Muscle of leg (tissue), 11 donors: ENCODE data around the gene SENP1. TPM values are rescaled to one million over a fixed set of nuclear protein-coding genes. Genes with fewer than 3 reads are reported as not detected.
A peak's percentile ranks its signal among the peaks of the same experiment; 100 is the strongest.

Source experiments
- DNase-seq: peaks from one replicate; pipeline ENCODE4 v3.0.0; 2013
- H3K27ac ChIP-seq: one replicate; pipeline ENCODE4 v1.5.1; 2013; ENCODE audit warnings: mild to moderate bottlenecking, low read length, control low read depth
- H3K27me3 ChIP-seq: one replicate; pipeline ENCODE4 v1.6.1; 2013; ENCODE audit warnings: low read length; ENCODE audit not compliant: control insufficient read depth, insufficient read depth
- H3K36me3 ChIP-seq: one replicate; pipeline ENCODE4 v1.6.1; 2013; ENCODE audit warnings: low read length; ENCODE audit not compliant: control insufficient read depth, insufficient read depth
- H3K4me1 ChIP-seq: one replicate; pipeline ENCODE4 v1.6.1; 2013; ENCODE audit warnings: low read length; ENCODE audit not compliant: control insufficient read depth, insufficient read depth
- H3K4me3 ChIP-seq: one replicate; pipeline ENCODE4 v1.5.1; 2013; ENCODE audit warnings: low read length, control low read depth
- H3K9me3 ChIP-seq: replicated peaks from 2 replicates; pipeline ENCODE4 v1.6.1; 2013; ENCODE audit warnings: low read depth, low read length; ENCODE audit not compliant: control insufficient read depth
- WGBS: methylation state at CpG from one replicate; pipeline ENCODE4 v1.1.5; 2013; ENCODE audit warnings: missing lambda C conversion rate; ENCODE audit not compliant: insufficient coverage; 5-methylcytosine and 5-hydroxymethylcytosine counted together
- polyA plus RNA-seq, 8 donors: library from polyadenylated mRNA; unstranded; fragments of 120-200 nt; gene quantifications; one replicate each; pipeline versions ENCODE4 v1.2.1 to v1.2.3, GENCODE V29; 2013; ENCODE audit warnings: inconsistent platforms in 1 of 8, low replicate concordance in 1 of 8; ENCODE audit not compliant: insufficient read length in 8 of 8, insufficient read depth in 1 of 8
- total RNA-seq: library from RNA; stranded (reverse); fragments of 120-200 nt; gene quantifications from one replicate; pipeline ENCODE4 v1.2.4, GENCODE V29; 2013

Gene SENP1
- total and polyA plus RNA-seq, 9 donors: 11.4 to 19.7 (median 14.7) TPM

DNA sequence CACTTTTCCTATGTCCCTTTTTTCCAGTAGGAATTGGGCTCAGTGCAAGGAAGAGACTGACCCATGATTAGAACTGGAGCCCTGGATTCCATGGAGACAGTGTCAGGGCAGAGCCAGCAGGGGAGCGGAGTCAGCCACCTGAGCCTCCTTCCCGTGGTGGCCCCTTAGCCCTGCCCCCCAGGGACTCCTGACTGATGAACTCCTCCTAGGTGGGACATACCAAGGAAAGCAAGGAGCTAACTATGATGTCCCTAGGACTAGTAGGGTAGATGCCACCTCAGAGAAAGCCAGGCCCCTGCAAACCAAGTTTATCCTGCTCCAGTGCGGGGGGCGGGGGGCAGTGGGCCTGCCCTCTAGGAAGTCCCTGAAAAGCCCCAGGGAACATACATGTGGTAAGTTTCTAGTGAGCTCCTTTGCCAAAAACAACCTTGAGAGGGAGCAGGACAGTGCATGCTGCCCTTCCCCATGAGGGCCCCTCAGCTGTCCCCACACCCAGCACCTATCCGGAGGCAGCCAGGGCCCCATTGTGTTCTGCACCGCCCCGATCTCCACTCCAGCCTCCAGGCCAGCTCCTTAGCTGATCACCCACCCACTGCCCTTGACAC, 95.4 kb downstream of the SENP1 start:
- Histone ChIP-seq H3K27ac (no peak overlapping the region), H3K4me3 (no peak overlapping the region), H3K4me1 (no peaks in the 10 kb centered on the region), H3K36me3 (no peaks in the 10 kb centered on the region), H3K27me3 (peaks cover 31% of the 10 kb centered on the region), H3K9me3 (no peaks in the 10 kb centered on the region)
- 52% methylated on average over 6 of the region's 7 CpGs for WGBS
- no peak for DNase-seq

DNA sequence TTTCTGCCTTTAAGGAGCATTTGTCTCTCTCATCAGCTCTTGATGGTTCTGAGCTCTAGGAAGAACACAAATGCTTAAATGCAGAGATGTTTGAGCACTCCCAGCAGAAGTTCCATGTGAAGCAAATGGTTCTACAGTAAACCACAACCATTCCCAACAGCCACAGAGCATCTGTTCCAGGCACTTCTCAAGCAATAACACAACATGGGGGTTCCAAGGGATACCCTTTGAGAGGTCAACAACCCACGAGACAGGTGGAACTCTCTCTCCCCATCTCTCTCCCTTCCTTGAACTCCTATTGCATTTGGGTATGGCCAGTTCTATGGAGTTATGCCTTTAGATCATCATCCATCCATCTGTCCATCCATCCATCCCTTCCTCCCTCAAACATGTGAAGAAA, 96.4 kb downstream of the SENP1 start:
- no peaks in the 10 kb centered on the region for H3K36me3 ChIP-seq
- no peak overlapping the region for H3K4me3 ChIP-seq
- DNase-seq: no peak
- H3K4me1 ChIP-seq: peaks cover 7% of the 10 kb centered on the region
- H3K27ac ChIP-seq: no peak overlapping the region
- WGBS: no CpG with 5 or more reads among the region's 1 CpG
- H3K9me3 ChIP-seq: no peaks in the 10 kb centered on the region
- H3K27me3 ChIP-seq: peaks cover 38% of the 10 kb centered on the region

DNA sequence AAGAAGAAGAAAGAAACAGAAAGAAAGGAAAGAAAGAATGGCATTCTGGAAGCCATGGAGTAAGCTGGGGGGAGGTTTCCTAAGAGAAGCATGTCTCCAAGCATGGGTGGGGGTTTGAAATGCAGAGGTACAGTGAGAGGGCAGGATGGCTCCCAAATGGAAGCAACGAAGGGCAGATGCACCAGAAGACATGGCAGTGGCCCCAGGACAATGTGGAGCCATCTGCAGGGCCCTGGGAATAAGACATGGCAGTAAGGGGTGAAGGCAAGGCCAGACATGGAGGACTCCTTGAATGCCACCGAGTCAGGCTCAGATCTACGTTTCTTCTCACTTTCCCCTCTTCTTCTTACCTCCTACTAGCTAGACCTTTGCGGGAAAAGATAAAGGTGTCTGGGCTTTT, 96.9 kb downstream of the SENP1 start:
- H3K36me3 ChIP-seq: no peaks in the 10 kb centered on the region
- H3K4me3 ChIP-seq: no peak overlapping the region
- H3K27ac ChIP-seq: no peak overlapping the region
- no peaks in the 10 kb centered on the region for H3K9me3 ChIP-seq
- peaks cover 42% of the 10 kb centered on the region for H3K27me3 ChIP-seq
- H3K4me1 ChIP-seq: peaks cover 12% of the 10 kb centered on the region
- no peak for DNase-seq
- 0% methylated on average over 1 of the region's 4 CpGs for WGBS

DNA sequence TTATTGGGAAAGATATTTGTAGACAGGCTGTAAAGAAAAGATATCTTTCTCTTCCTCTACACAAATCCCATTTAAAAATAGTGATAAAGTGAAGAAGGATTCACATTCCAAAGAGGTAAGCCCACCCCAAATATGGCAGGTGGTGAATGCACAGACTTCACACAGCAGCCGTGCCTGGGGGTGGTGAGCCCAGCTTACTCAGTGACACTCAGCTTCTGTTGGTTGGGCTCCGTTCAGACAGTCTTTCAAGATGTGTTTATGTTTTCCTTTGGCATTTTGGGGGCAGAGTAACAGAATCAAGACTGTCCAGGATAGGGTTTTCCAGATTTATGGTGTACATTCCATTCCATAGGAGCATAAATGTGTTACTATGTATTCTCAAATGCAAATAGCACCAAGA, 97.5 kb downstream of the SENP1 start:
- no peak overlapping the region for H3K27ac ChIP-seq
- H3K36me3 ChIP-seq: no peaks in the 10 kb centered on the region
- peaks cover 47% of the 10 kb centered on the region for H3K27me3 ChIP-seq
- WGBS: 33% methylated on average over 1 of the region's 2 CpGs
- H3K4me3 ChIP-seq: no peak overlapping the region
- peaks cover 18% of the 10 kb centered on the region for H3K4me1 ChIP-seq
- no peak for DNase-seq
- no peaks in the 10 kb centered on the region for H3K9me3 ChIP-seq

DNA sequence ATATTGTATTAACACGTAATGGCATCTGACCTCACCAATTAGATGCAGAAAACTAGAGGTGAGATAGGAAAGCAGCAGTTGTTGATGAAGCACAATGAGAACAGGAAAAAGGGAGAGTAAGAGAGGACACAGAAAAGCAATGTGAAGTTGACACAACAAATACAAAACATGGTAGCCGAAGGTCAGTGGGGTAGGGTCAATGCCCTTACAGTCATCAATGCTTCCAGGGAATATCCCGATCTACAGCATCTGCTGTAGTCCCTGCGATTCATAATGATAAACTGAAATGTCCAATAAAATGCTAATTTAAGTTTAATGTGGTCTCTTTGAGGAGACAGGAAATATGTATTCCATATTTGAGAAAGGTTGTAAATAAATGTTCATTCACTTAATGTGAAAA, 98.7 kb downstream of the SENP1 start:
- H3K4me1 ChIP-seq: peaks cover 29% of the 10 kb centered on the region
- DNase-seq: no peak
- no peaks in the 10 kb centered on the region for H3K36me3 ChIP-seq
- H3K27me3 ChIP-seq: peaks cover 58% of the 10 kb centered on the region
- WGBS: no CpG with 5 or more reads among the region's 4 CpGs
- no peaks in the 10 kb centered on the region for H3K9me3 ChIP-seq
- no peak overlapping the region for H3K27ac ChIP-seq
- H3K4me3 ChIP-seq: no peak overlapping the region

DNA sequence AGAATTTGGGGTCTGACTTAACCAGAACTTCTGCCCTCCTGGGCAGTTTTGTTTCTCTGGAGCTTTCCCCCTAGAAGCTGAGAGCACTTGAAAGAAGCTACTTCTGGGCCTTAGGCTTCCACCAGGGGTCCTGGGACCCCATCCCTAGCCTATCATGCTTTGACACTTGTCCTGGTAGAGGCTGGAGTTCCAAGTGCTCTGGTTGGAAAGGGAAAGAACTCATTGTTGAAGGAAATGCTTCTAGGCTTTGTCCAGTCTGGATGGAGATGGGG, 100.2 kb downstream of the SENP1 start:
- DNase-seq: no peak
- peaks cover 69% of the 10 kb centered on the region for H3K27me3 ChIP-seq
- H3K4me1 ChIP-seq: peaks cover 44% of the 10 kb centered on the region
- no peaks in the 10 kb centered on the region for H3K9me3 ChIP-seq
- no peaks in the 10 kb centered on the region for H3K36me3 ChIP-seq
- no peak overlapping the region for H3K4me3 ChIP-seq
- no peak overlapping the region for H3K27ac ChIP-seq

DNA sequence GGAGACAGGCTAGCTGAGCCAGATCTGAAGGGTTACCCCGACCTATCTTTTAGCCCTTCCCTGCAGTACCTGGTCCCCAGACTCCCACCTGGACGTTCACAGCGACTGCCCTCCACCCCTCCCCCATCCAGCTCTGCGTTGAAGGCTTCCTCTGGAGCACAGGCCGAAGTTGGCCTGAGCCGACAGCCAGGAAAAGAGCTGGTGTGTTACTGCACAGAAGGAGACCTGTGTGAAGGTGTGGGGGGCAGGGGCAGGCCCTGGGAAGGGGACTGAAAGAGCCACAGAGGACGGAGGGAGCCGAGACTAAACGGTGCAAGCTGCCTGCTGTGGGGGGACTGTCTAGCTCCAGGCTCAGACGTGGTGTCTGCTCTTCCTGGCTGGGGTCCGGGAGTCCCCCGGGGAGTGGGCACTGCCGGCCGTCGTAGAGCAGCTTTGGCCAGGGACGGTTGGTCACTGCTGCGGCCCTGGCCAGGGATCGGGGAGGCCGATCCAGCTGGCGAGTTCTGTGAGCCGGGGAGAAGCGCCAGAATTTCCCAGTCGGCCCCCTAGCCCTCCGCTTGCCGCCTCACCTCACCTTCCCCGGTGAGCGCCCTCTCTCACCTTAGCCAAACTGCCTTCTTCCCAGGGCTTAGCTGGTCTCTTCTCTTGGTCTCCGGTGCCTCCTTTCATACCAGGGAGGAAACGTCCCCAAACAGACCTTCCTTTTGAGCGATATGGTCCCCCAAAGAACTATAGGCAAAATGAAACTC, 100.7 kb downstream of the SENP1 start:
- 17% methylated on average over 18 of the region's 30 CpGs for WGBS
- Histone ChIP-seq H3K9me3 (no peaks in the 10 kb centered on the region), H3K27me3 (peaks cover 71% of the 10 kb centered on the region), H3K4me3 (peak overlapping the region; percentile 44), H3K27ac (no peak overlapping the region), H3K4me1 (peaks cover 45% of the 10 kb centered on the region), H3K36me3 (no peaks in the 10 kb centered on the region)
- no peak for DNase-seq

DNA sequence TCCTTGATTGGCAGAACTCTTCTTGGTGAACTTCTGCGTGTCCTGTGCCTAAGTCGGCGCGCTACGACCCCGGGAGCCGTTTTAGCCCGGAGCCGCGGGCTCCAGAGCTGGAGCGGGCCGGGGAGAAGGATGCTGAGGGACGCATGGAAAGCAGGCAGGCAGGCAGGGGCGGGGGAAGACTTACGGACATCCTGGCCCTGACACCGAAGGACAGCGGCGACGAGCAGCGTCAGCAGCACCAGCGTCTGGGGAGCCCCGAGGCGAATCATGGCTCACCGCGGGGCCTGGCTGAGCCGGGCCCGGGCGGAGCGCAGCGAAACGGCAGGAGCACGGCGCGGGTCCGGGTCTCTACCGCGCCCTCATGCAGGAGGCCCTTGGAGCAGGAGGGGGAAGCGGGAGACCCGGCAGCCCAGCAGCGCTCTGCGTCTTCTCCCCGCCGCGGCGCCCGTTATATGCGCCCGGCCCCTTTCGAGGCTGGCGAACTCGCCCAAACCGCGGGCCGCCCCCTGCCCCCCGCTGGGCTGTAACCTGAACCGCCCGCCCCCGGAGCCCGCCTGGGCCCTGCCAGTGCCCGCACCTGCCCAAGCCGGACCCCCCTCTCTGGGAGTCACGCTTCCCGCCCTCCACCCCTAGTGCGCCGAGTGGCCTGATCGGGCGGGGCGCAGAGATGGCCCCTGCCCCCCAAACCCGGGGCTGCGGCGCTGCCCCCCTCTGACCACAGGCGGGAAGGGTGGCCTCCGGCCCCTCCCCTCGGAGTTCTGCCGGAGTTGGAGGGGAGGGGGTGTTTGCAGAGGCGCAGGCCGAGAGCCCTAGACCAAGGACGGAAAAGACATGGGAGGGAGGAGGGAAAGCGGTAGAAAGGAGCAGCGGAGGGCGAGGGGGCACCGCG, 101.6 kb downstream of the SENP1 start, which contains the start of gene COL2A1:
Gene COL2A1 (minus strand): TSS at position 424 of the 889 bp plus-strand sequence. CDS start 155 bp downstream, at position 269.
- under 1% methylated on average over 73 of the region's 83 CpGs for WGBS
- peaks cover 78% of the 10 kb centered on the region for H3K27me3 ChIP-seq

DNA sequence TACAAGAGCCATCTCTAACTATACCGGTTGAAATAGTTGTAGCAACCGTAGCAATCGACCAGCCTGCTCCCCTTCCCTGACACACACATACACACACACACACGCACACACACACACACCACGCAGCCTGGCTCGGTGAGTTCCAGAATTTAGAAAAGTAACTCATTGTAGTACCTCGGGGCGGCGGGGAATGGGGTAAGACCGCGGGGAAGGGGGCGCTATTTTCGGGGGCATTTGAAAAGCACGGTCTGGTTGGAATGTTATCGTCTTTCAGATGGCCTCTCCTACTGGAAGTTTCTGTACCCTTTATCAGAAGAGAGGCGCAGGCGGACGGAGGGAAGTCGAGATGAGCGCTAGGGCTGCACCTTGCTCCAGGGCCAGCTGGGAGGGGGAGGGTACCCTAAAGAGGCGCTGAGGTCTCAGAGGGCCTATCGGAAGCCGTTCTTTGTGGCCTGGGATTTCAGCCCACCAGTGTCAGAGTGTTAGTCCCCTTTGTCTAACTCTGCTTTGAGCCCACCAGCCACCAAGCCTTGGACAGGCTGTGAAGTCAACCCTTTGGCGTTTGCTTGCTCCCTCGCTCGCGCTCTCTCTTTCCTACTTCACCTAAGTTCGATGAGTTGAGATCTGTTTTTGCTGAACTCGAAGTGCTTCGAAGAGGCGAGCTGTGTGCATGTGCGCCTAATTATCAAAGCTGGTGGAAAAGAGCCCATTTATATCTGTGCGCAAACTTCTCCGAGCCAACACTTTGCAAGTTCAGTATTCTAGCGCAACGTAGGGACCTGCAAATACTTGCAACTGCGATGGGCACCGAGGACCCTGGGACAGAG, 102.4 kb downstream of the SENP1 start:
- no peak for DNase-seq
- Histone ChIP-seq H3K27me3 (peaks cover 83% of the 10 kb centered on the region), H3K9me3 (no peaks in the 10 kb centered on the region), H3K27ac (no peak overlapping the region), H3K4me3 (peak overlapping the region; percentile 44), H3K4me1 (peaks cover 45% of the 10 kb centered on the region), H3K36me3 (no peaks in the 10 kb centered on the region)
- WGBS: under 1% methylated on average over 20 of the region's 38 CpGs

More for the DNA sequence above, 101.6 kb downstream of the SENP1 start, which contains the start of gene COL2A1:
- DNase-seq: peak; percentile 57
- Histone ChIP-seq H3K4me3 (peak within 1 kb of the TSS; percentile 44), H3K9me3 (no peaks in the 10 kb centered on the region), H3K36me3 (no peaks in the 10 kb centered on the region), H3K27ac (no peak within 1 kb of the TSS), H3K4me1 (peaks cover 45% of the 10 kb centered on the region)
